ENCODE results near the gene CACNA1G. TPM values are rescaled to one million over a fixed set of nuclear protein-coding genes. Genes with fewer than 3 reads are reported as not detected.

CACNA1G gene
- total RNA-seq, 1 donor from 2014 or later: not detected

DNA sequence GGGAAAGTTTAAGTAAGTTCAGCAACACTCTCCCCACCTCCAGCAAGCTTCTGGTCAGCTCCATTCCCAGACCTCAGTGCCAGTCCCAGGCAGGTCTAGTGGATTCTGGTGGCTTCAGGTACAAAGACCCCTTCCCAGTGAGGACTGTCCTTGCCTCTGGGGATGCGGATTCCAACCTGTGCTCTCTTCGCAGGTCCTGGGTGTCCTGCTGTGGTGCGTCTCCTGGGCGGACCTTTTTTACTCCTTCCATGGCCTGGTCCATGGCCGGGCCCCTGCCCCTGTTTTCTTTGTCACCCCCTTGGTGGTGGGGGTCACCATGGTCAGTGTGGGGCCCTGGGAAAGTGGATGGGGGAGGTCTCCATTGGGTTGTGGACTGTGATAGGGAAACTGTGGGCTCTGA, 96.0 kb downstream of the CACNA1G start:
- DNase-seq (ENCODE audit: low read depth): no peak
- Histone ChIP-seq H3K36me3 (ENCODE audit: control insufficient read depth, insufficient read depth, low read length) (no peaks in the 10 kb centered on the region), H3K27me3 (ENCODE audit: control insufficient read depth, insufficient read depth, low read length) (no peaks in the 10 kb centered on the region), H3K4me3 (ENCODE audit: low read depth, low read length) (no peak overlapping the region)
- TF ChIP-seq CTCF (IDR thresholded peaks at IDR 0.05; ENCODE audit: insufficient read depth, low read length, poor library complexity, severe bottlenecking): no peak

DNA sequence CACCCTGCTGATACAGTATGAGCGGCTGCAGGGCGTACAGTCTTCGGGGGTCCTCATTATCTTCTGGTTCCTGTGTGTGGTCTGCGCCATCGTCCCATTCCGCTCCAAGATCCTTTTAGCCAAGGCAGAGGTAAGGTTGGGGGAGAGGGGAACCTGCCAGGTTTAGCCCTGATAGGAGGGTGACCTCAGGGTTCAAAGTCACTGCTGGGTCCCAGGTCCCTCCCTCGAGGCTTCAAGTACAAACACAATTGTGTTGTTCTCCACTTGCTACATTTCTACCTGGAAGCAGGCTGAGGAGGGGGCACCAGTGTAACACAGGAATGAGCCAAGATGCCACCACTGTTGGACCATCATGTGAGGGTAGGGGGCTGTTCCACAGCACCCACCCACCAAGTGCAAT, 96.5 kb downstream of the CACNA1G start:
- Histone ChIP-seq H3K27me3 (ENCODE audit: control insufficient read depth, insufficient read depth, low read length) (no peaks in the 10 kb centered on the region), H3K4me3 (ENCODE audit: low read depth, low read length) (no peak overlapping the region), H3K36me3 (ENCODE audit: control insufficient read depth, insufficient read depth, low read length) (no peaks in the 10 kb centered on the region)
- no peak for TF ChIP-seq CTCF (IDR thresholded peaks at IDR 0.05; ENCODE audit: insufficient read depth, low read length, poor library complexity, severe bottlenecking)
- no peak for DNase-seq (ENCODE audit: low read depth)

GRCh38 chr17:50657627-50658026, 97.1 kb downstream of the CACNA1G start:
- H3K4me3 ChIP-seq (ENCODE audit: low read depth, low read length): no peak overlapping the region
- DNase-seq (ENCODE audit: low read depth): no peak
- TF ChIP-seq CTCF (IDR thresholded peaks at IDR 0.05; ENCODE audit: insufficient read depth, low read length, poor library complexity, severe bottlenecking): no peak
- H3K36me3 ChIP-seq (ENCODE audit: control insufficient read depth, insufficient read depth, low read length): peaks cover 1% of the 10 kb centered on the region
- no peaks in the 10 kb centered on the region for H3K27me3 ChIP-seq (ENCODE audit: control insufficient read depth, insufficient read depth, low read length)

DNA sequence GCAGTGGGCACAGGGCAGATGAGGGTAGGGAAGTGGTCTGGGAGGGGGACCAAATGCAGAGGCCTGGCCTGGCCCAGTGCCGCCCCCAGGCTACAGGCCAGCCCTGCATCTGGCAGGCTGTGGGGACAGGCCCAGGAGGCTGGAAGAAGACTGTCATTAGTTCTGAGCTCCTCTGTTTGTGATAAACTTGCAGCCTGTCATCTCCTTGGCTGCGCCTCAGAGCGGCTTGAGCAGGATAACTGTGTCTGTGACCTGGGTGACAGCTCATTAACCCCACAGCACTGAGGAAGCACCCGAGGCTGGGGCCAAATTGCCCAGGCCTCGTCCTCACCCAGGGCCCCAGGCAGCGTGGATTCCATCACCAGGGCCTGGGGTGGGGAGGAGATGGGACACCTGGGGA, 98.1 kb downstream of the CACNA1G start:
- Histone ChIP-seq H3K4me3 (ENCODE audit: low read depth, low read length) (no peak overlapping the region), H3K27me3 (ENCODE audit: control insufficient read depth, insufficient read depth, low read length) (no peaks in the 10 kb centered on the region), H3K36me3 (ENCODE audit: control insufficient read depth, insufficient read depth, low read length) (peaks cover 2% of the 10 kb centered on the region)
- no peak for DNase-seq (ENCODE audit: low read depth)
- TF ChIP-seq CTCF (IDR thresholded peaks at IDR 0.05; ENCODE audit: insufficient read depth, low read length, poor library complexity, severe bottlenecking): no peak

DNA sequence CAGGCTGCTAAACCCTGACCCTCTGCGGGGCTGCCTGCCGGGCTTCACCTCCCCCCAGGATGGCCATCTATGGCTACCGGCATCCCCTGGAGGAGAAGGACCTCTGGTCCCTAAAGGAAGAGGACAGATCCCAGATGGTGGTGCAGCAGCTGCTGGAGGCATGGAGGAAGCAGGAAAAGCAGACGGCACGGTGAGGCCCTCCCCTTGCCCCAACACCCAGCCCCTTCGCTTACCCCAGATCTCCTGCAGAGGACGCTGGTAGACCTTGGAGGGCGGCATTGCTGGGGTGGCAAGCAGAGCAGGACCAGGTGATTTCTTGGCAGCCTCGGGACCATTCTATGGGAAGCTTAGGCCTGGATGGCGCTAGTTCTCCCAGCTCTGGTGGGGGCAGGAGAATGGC, 98.7 kb downstream of the CACNA1G start:
- H3K4me3 ChIP-seq (ENCODE audit: low read depth, low read length): no peak overlapping the region
- no peak for DNase-seq (ENCODE audit: low read depth)
- H3K27me3 ChIP-seq (ENCODE audit: control insufficient read depth, insufficient read depth, low read length): no peaks in the 10 kb centered on the region
- H3K36me3 ChIP-seq (ENCODE audit: control insufficient read depth, insufficient read depth, low read length): peaks cover 2% of the 10 kb centered on the region
- TF ChIP-seq CTCF (IDR thresholded peaks at IDR 0.05; ENCODE audit: insufficient read depth, low read length, poor library complexity, severe bottlenecking): no peak

- TF ChIP-seq CTCF (IDR thresholded peaks at IDR 0.05; ENCODE audit: insufficient read depth, low read length, poor library complexity, severe bottlenecking): no peak
- H3K36me3 ChIP-seq (ENCODE audit: control insufficient read depth, insufficient read depth, low read length): peaks cover 2% of the 10 kb centered on the region
- H3K27me3 ChIP-seq (ENCODE audit: control insufficient read depth, insufficient read depth, low read length): no peaks in the 10 kb centered on the region
- DNase-seq (ENCODE audit: low read depth): no peak
- no peak overlapping the region for H3K4me3 ChIP-seq (ENCODE audit: low read depth, low read length)
These were observed 99.7 kb downstream of the CACNA1G start for GRCh38 chr17:50660042-50660886.
